NT2/D1 (cell line): Measurements from ENCODE around the gene SNX9.

Source experiments
- SUZ12 ChIP-seq: IDR thresholded peaks from 2 replicates; pipeline ENCODE4 v1.6.1; 2011; ENCODE audit not compliant: insufficient read length, insufficient read depth; ENCODE audit errors: extremely low read depth
- YY1 ChIP-seq: IDR thresholded peaks from 2 replicates; pipeline ENCODE4 v1.6.1; 2011; ENCODE audit not compliant: insufficient read length, insufficient read depth

GRCh38 chr6:157946865-157947532 is 124.0 kb downstream of the SNX9 start:
- no peak for TF ChIP-seq SUZ12
- TF ChIP-seq YY1, result no peak
